Upper lobe of right lung (tissue), 1 donor: ENCODE measurements around the gene BAZ2A. TPM values are rescaled to one million over a fixed set of nuclear protein-coding genes. Genes with fewer than 3 reads are reported as not detected.

ENCODE experiments used
- ATAC-seq: fragments of 200-7000 bp; cut with Tn5 transposase; one replicate; pipeline ENCODE4 v1.9.1; 2020; ENCODE audit warnings: mild to moderate bottlenecking, moderate library complexity
- DNase-seq: peaks from one replicate; pipeline ENCODE4 v3.0.0-alpha.2; 2020
- H3K27ac ChIP-seq: fragments of 200-600 bp; one replicate; pipeline ENCODE4 v1.8.0; 2022
- H3K27me3 ChIP-seq: fragments of 200-600 bp; one replicate; pipeline ENCODE4 v1.8.0; 2022; ENCODE audit warnings: mild to moderate bottlenecking
- H3K36me3 ChIP-seq: fragments of 200-600 bp; one replicate; pipeline ENCODE4 v1.8.0; 2022
- H3K4me1 ChIP-seq: fragments of 200-600 bp; one replicate; pipeline ENCODE4 v1.8.0; 2022
- H3K4me3 ChIP-seq: fragments of 200-600 bp; one replicate; pipeline ENCODE4 v1.8.0; 2022; ENCODE audit warnings: mild to moderate bottlenecking
- H3K9me3 ChIP-seq: fragments of 200-600 bp; one replicate; pipeline ENCODE4 v1.8.0; 2022
- CTCF ChIP-seq: fragments of 200-600 bp; IDR thresholded peaks from one replicate; pipeline ENCODE4 v1.8.0; 2022; ENCODE audit warnings: antibody characterized with exemption
- intact Hi-C: fragments of 100-400 bp; cut with DNase I; formaldehyde crosslinking; loops from one replicate; pipeline ENCODE4 v1.11.0; 2022
- total RNA-seq: library from RNA; stranded (reverse); fragmentation: NEBNext Ultra II Directional; extraction: Animal tissue kit (Norgen Biotek cat#: 25700); gene quantifications from one replicate; pipeline ENCODE4 v1.2.1, GENCODE V29; 2021
- donor health status: DM: no; HTN: yes; CAD: no; lungs with severe emphysema.

Gene BAZ2A
- total RNA-seq, 1 donor from 2014 or later: 98.5 TPM

- Histone ChIP-seq H3K4me3 (no peak overlapping the region), H3K27me3 (no peaks in the 10 kb centered on the region), H3K4me1 (peaks cover 9% of the 10 kb centered on the region), H3K27ac (no peak overlapping the region), H3K36me3 (peaks cover 99% of the 10 kb centered on the region), H3K9me3 (no peaks in the 10 kb centered on the region)
- TF ChIP-seq CTCF: no peak
- intact Hi-C loops: no loop called here
- ATAC-seq (no peak), DNase-seq (no peak)
Measured at GRCh38 chr12:56616244-56616643, 13.9 kb downstream of the BAZ2A start.

- peaks cover 99% of the 10 kb centered on the region for H3K36me3 ChIP-seq
- H3K27me3 ChIP-seq: no peaks in the 10 kb centered on the region
- H3K4me3 ChIP-seq: no peak overlapping the region
- ATAC-seq (no peak), DNase-seq (no peak)
- H3K4me1 ChIP-seq: peaks cover 7% of the 10 kb centered on the region
- no peaks in the 10 kb centered on the region for H3K9me3 ChIP-seq
- no peak for TF ChIP-seq CTCF
- H3K27ac ChIP-seq: no peak overlapping the region
- intact Hi-C loops: no loop called here
Measured at GRCh38 chr12:56614627-56615026, 15.5 kb downstream of the BAZ2A start.

GRCh38 chr12:56604355-56604754 is 25.8 kb downstream of the BAZ2A start:
- intact Hi-C loops: no loop called here
- Histone ChIP-seq H3K36me3 (peaks cover 100% of the 10 kb centered on the region), H3K9me3 (no peaks in the 10 kb centered on the region), H3K4me1 (peaks cover 19% of the 10 kb centered on the region), H3K27me3 (no peaks in the 10 kb centered on the region), H3K27ac (no peak overlapping the region), H3K4me3 (no peak overlapping the region)
- no peak for ATAC-seq
- no peak for DNase-seq
- no peak for TF ChIP-seq CTCF

DNA sequence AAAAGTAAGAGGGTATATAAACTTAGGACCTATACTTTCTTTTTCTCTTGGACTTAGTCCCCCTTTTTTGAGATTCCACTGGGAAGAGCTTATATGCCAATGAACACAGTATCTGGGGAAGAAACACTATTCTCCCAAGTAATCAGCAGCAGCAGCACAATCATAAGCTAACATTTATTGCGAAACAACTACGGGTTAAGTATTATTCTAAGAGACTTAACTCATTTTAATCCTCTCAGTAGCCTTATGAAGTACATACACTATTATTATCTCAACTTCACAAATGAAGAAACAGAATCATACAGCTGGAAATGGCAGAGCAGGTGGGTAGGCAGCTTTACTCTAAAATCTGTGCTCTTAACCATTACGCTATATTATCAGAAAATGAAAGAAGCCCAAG is 27.9 kb downstream of the BAZ2A start:
- H3K4me3 ChIP-seq: no peak overlapping the region
- intact Hi-C loops: no loop called here
- peaks cover 98% of the 10 kb centered on the region for H3K36me3 ChIP-seq
- no peaks in the 10 kb centered on the region for H3K27me3 ChIP-seq
- no peak for ATAC-seq
- H3K4me1 ChIP-seq: peaks cover 19% of the 10 kb centered on the region
- TF ChIP-seq CTCF: no peak
- no peak for DNase-seq
- no peak overlapping the region for H3K27ac ChIP-seq
- no peaks in the 10 kb centered on the region for H3K9me3 ChIP-seq

DNA sequence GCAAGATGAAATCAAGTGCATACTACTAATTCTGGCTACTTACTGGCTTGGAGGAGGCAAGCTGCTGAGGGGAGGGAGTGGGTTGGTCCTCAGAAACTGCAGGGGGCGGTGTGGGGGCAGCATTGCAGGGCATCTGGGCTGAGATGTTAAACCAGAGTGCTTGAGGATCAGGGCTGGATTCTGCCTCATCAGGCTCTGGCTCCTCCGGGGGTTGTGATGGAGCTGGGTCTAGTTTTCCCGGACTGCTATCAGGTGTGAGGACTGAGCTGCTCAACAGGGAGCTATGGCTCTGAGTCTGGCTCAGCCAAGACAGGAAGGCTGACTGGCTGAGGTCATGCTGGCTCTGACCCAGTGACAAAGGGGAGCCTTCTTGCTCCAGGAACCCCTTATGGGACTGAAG is 28.6 kb downstream of the BAZ2A start:
- ATAC-seq: no peak
- Histone ChIP-seq H3K27me3 (no peaks in the 10 kb centered on the region), H3K4me1 (peaks cover 19% of the 10 kb centered on the region), H3K9me3 (no peaks in the 10 kb centered on the region), H3K4me3 (no peak overlapping the region), H3K27ac (no peak overlapping the region), H3K36me3 (peaks cover 98% of the 10 kb centered on the region)
- intact Hi-C loops: no loop called here
- DNase-seq: no peak
- no peak for TF ChIP-seq CTCF

- Histone ChIP-seq H3K27ac (peak overlapping the region; percentile 14), H3K4me1 (peaks cover 19% of the 10 kb centered on the region), H3K9me3 (no peaks in the 10 kb centered on the region), H3K27me3 (no peaks in the 10 kb centered on the region), H3K4me3 (no peak overlapping the region), H3K36me3 (peaks cover 98% of the 10 kb centered on the region)
- ATAC-seq (peak; percentile 52), DNase-seq (no peak)
- intact Hi-C loops: no loop called here
- no peak for TF ChIP-seq CTCF
Measured at GRCh38 chr12:56600753-56601152, 29.4 kb downstream of the BAZ2A start.
